Esophagus squamous epithelium (tissue), 5 donors: ENCODE measurements around the gene DGKQ. TPM values are rescaled to one million over a fixed set of nuclear protein-coding genes. Genes with fewer than 3 reads are reported as not detected.
"Not testable (repeated sequence)": the region's sequence is repeated elsewhere in the genome, so short reads cannot be mapped to it uniquely, and the experiment has no call there.

Experiments used
- DNase-seq: peaks from one replicate; lab custom pipeline; 2025; lab: John Stamatoyannopoulos, UW
- H3K27ac ChIP-seq, 4 donors: fragments of 200-600 bp; sonication (generic); one replicate each; pipeline ENCODE4 v1.5.1; 2016 to 2019; ENCODE audit warnings: mild to moderate bottlenecking in 1 of 4
- H3K27me3 ChIP-seq, 4 donors: fragments of 200-600 bp; sonication (generic); 1 replicate in 3 of 4; 2 replicates in 1 of 4; pipeline versions ENCODE4 v1.5.1 to v1.6.0; 2017 to 2021; ENCODE audit warnings: antibody characterized with exemption in 1 of 4
- H3K36me3 ChIP-seq, 3 donors: fragments of 200-600 bp; sonication (generic); one replicate each; pipeline ENCODE4 v1.5.1; 2016 to 2019
- H3K4me1 ChIP-seq, 3 donors: fragments of 200-600 bp; sonication (generic); one replicate each; pipeline ENCODE4 v1.5.1; 2017 to 2019
- H3K4me3 ChIP-seq, 4 donors: fragments of 200-600 bp; sonication (generic); 1 replicate in 3 of 4; 2 replicates in 1 of 4; pipeline ENCODE4 v1.5.1; 2016 to 2019; ENCODE audit warnings: mild to moderate bottlenecking in 2 of 4, moderate library complexity in 1 of 4
- H3K9me3 ChIP-seq, 3 donors: fragments of 200-600 bp; sonication (generic); one replicate each; pipeline ENCODE4 v1.5.1; 2016 to 2019
- CTCF ChIP-seq, 6 experiments: fragments of 450-650 bp in 4 of 6; fragments of 200-600 bp in 2 of 6; sonication (generic) in 2 of 6; IDR thresholded peaks; one replicate each; pipeline ENCODE4 v1.5.1; 2016 to 2019; ENCODE audit warnings: antibody characterized with exemption in 6 of 6, mild to moderate bottlenecking in 4 of 6, moderate library complexity in 4 of 6
- POLR2A ChIP-seq, 4 donors: fragments of 450-650 bp; IDR thresholded peaks; one replicate each; pipeline ENCODE4 v1.6.1; 2017; ENCODE audit warnings: antibody characterized with exemption in 4 of 4, mild to moderate bottlenecking in 4 of 4, moderate library complexity in 3 of 4
- WGBS, 2 donors: methylation state at CpG; one replicate each; pipeline ENCODE4 v1.1.5; 2018; 5-methylcytosine and 5-hydroxymethylcytosine counted together
- intact Hi-C: fragments of 100-400 bp; cut with DNase I; formaldehyde crosslinking; loops from one replicate; pipeline ENCODE4 v1.15.0; 2022
- total RNA-seq, 4 donors: library from RNA; depleted of rRNA; stranded (reverse); fragments of >200 nt; gene quantifications; one replicate each; pipeline ENCODE4 v1.1.0, GENCODE V29; 2016
- donor health status: DM: yes; HTN: yes; CAD: no.

The DGKQ gene
- total RNA-seq, 4 donors from 2014 or later, result 9.5 to 12.0 (median 10.7) TPM

GRCh38 chr4:946103-946450 lies 27.3 kb downstream of the DGKQ start:
- Histone ChIP-seq H3K27me3 (no peaks in the 10 kb centered on the region), H3K4me3 (no peak overlapping the region), H3K4me1 (peaks cover 0 to 7% (median 6%) of the 10 kb centered on the region in 3 donors), H3K36me3 (peaks cover 0 to 2% (median 0%) of the 10 kb centered on the region in 3 donors), H3K27ac (no peak overlapping the region), H3K9me3 (no peaks in the 10 kb centered on the region)
- intact Hi-C loops, result no loop called here
- 80 to 100% methylated on average over 1 to 3 of the region's 9 CpGs for WGBS, 2 donors
- DNase-seq, result no peak
- TF ChIP-seq CTCF (IDR thresholded peaks at IDR 0.05), result no peak
- no peak for TF ChIP-seq POLR2A (IDR thresholded peaks at IDR 0.05)

GRCh38 chr4:945274-946102 lies 27.9 kb downstream of the DGKQ start:
- H3K27ac ChIP-seq, result no peak overlapping the region
- intact Hi-C loops, result no loop called here
- no peaks in the 10 kb centered on the region for H3K9me3 ChIP-seq
- peaks cover 0 to 7% (median 6%) of the 10 kb centered on the region in 3 donors for H3K4me1 ChIP-seq
- H3K4me3 ChIP-seq, result no peak overlapping the region
- DNase-seq, result no peak
- H3K27me3 ChIP-seq, result no peaks in the 10 kb centered on the region
- WGBS, 2 donors, result 73 to 75% methylated on average over 25 to 28 of the region's 28 CpGs
- H3K36me3 ChIP-seq, result no peaks in the 10 kb centered on the region
- TF ChIP-seq POLR2A (IDR thresholded peaks at IDR 0.05) (no peak), CTCF (IDR thresholded peaks at IDR 0.05) (no peak)

- H3K27ac ChIP-seq, intact Hi-C loops, H3K4me3 ChIP-seq, H3K36me3 ChIP-seq, H3K4me1 ChIP-seq, DNase-seq, H3K27me3 ChIP-seq, H3K9me3 ChIP-seq: not testable (repeated sequence)
- 80 to 83% methylated on average over 3 to 4 of the region's 4 CpGs for WGBS, 2 donors
Measured at GRCh38 chr4:939508-939907, 33.9 kb downstream of the DGKQ start.

- Histone ChIP-seq H3K4me1 (peaks cover 30 to 51% (median 32%) of the 10 kb centered on the region in 3 donors), H3K4me3 (peak overlapping the region; percentile 76 to 100 (median 88)), H3K27ac (peak overlapping the region; percentile 91 to 98 (median 96)), H3K36me3 (no peaks in the 10 kb centered on the region), H3K27me3 (no peaks in the 10 kb centered on the region), H3K9me3 (no peaks in the 10 kb centered on the region)
- DNase-seq, result no peak
- no peak for TF ChIP-seq CTCF (IDR thresholded peaks at IDR 0.05)
- no peak for TF ChIP-seq POLR2A (IDR thresholded peaks at IDR 0.05)
- WGBS, 2 donors, result 3 to 11% methylated on average over 3 to 10 of the region's 11 CpGs
- intact Hi-C loops, result no loop called here
Measured at GRCh38 chr4:932713-933070, 40.7 kb downstream of the DGKQ start.

GRCh38 chr4:931960-932712 lies 41.2 kb downstream of the DGKQ start, which contains the start of the genes GAK and TMEM175:
Gene GAK, minus strand, starts transcription at chr4:932316. Its CDS starts 129 bp downstream, at chr4:932187.
Gene TMEM175, plus strand, starts transcription at chr4:932460. Its CDS starts 15,280 bp downstream, at chr4:947740.
- WGBS, 2 donors, result 0% methylated on average over 14 of the region's 99 CpGs; no CpG with 5 or more reads in 1 of the 2 donors
- Histone ChIP-seq H3K4me3 (peak within 1 kb of the TSS; percentile 76 to 100 (median 88)), H3K4me1 (peaks cover 30 to 54% (median 32%) of the 10 kb centered on the region in 3 donors), H3K9me3 (no peaks in the 10 kb centered on the region), H3K27me3 (no peaks in the 10 kb centered on the region), H3K36me3 (no peaks in the 10 kb centered on the region), H3K27ac (peak within 1 kb of the TSS; percentile 91 to 98 (median 96))
- TF ChIP-seq CTCF (IDR thresholded peaks at IDR 0.05) (peak in 1 of 6 experiments; percentile 56), POLR2A (IDR thresholded peaks at IDR 0.05) (peak in 3 of 4 donors; percentile 89 to 91 (median 90))
- peak; percentile 79 for DNase-seq
- intact Hi-C loops, result no loop called here
